ENCODE data around the gene FAM184B.

GRCh38 chr4:17812801-17813200, 31.4 kb upstream of the FAM184B start:
- TF ChIP-seq CTCF (IDR thresholded peaks at IDR 0.05; ENCODE audit: low read length): no peak
- TF ChIP-seq EZH2 (optimal IDR thresholded peaks at IDR 0.05; ENCODE audit: low read depth, low read length): no peak
